ENCODE results near the gene FBXW8.

The FBXW8 gene

GRCh38 chr12:117005417-117006046 is 94.8 kb downstream of the FBXW8 start:
- H3K27ac ChIP-seq (ENCODE audit: low read length), result no peak overlapping the region
- no peak overlapping the region for H3K4me3 ChIP-seq (ENCODE audit: low read depth in 1 of 2, low read length in 2 of 2)
- no peaks in the 10 kb centered on the region for H3K27me3 ChIP-seq (ENCODE audit: low read depth, low read length)
- H3K4me1 ChIP-seq (ENCODE audit: control insufficient read depth in 1 of 2, insufficient read depth in 2 of 2, low read length in 2 of 2), result no peaks in the 10 kb centered on the region
- peaks cover 16 to 30% of the 10 kb centered on the region in 2 donors for H3K36me3 ChIP-seq (ENCODE audit: control insufficient read depth in 1 of 2, insufficient read depth in 2 of 2, low read length in 2 of 2)
- no peaks in the 10 kb centered on the region for H3K9me3 ChIP-seq (ENCODE audit: control insufficient read depth in 1 of 2, low read length in 2 of 2)

GRCh38 chr12:117006333-117006732 is 95.6 kb downstream of the FBXW8 start:
- Histone ChIP-seq H3K4me1 (ENCODE audit: control insufficient read depth in 1 of 2, insufficient read depth in 2 of 2, low read length in 2 of 2) (no peaks in the 10 kb centered on the region), H3K27ac (ENCODE audit: low read length) (no peak overlapping the region), H3K4me3 (ENCODE audit: low read depth in 1 of 2, low read length in 2 of 2) (no peak overlapping the region), H3K27me3 (ENCODE audit: low read depth, low read length) (no peaks in the 10 kb centered on the region), H3K9me3 (ENCODE audit: control insufficient read depth in 1 of 2, low read length in 2 of 2) (no peaks in the 10 kb centered on the region), H3K36me3 (ENCODE audit: control insufficient read depth in 1 of 2, insufficient read depth in 2 of 2, low read length in 2 of 2) (peaks cover 16 to 37% of the 10 kb centered on the region in 2 donors)

GRCh38 chr12:117007577-117007976 is 96.8 kb downstream of the FBXW8 start:
- H3K27ac ChIP-seq (ENCODE audit: low read length), result no peak overlapping the region
- no peaks in the 10 kb centered on the region for H3K9me3 ChIP-seq (ENCODE audit: control insufficient read depth in 1 of 2, low read length in 2 of 2)
- H3K36me3 ChIP-seq (ENCODE audit: control insufficient read depth in 1 of 2, insufficient read depth in 2 of 2, low read length in 2 of 2), result peaks cover 16 to 50% of the 10 kb centered on the region in 2 donors
- H3K27me3 ChIP-seq (ENCODE audit: low read depth, low read length), result no peaks in the 10 kb centered on the region
- no peaks in the 10 kb centered on the region for H3K4me1 ChIP-seq (ENCODE audit: control insufficient read depth in 1 of 2, insufficient read depth in 2 of 2, low read length in 2 of 2)
- no peak overlapping the region for H3K4me3 ChIP-seq (ENCODE audit: low read depth in 1 of 2, low read length in 2 of 2)

- Histone ChIP-seq H3K4me1 (ENCODE audit: control insufficient read depth in 1 of 2, insufficient read depth in 2 of 2, low read length in 2 of 2) (no peaks in the 10 kb centered on the region), H3K36me3 (ENCODE audit: control insufficient read depth in 1 of 2, insufficient read depth in 2 of 2, low read length in 2 of 2) (peaks cover 12 to 63% of the 10 kb centered on the region in 2 donors), H3K27me3 (ENCODE audit: low read depth, low read length) (no peaks in the 10 kb centered on the region), H3K4me3 (ENCODE audit: low read depth in 1 of 2, low read length in 2 of 2) (no peak overlapping the region), H3K9me3 (ENCODE audit: control insufficient read depth in 1 of 2, low read length in 2 of 2) (peaks cover 4 to 5% of the 10 kb centered on the region in 2 donors), H3K27ac (ENCODE audit: low read length) (no peak overlapping the region)
Measured at GRCh38 chr12:117009759-117010158, 99.0 kb downstream of the FBXW8 start.

GRCh38 chr12:117010693-117011451 is 100.1 kb downstream of the FBXW8 start:
- no peak overlapping the region for H3K27ac ChIP-seq (ENCODE audit: low read length)
- no peak overlapping the region for H3K4me3 ChIP-seq (ENCODE audit: low read depth in 1 of 2, low read length in 2 of 2)
- peaks cover 4 to 5% of the 10 kb centered on the region in 2 donors for H3K9me3 ChIP-seq (ENCODE audit: control insufficient read depth in 1 of 2, low read length in 2 of 2)
- H3K27me3 ChIP-seq (ENCODE audit: low read depth, low read length), result no peaks in the 10 kb centered on the region
- no peaks in the 10 kb centered on the region for H3K4me1 ChIP-seq (ENCODE audit: control insufficient read depth in 1 of 2, insufficient read depth in 2 of 2, low read length in 2 of 2)
- peaks cover 10 to 63% of the 10 kb centered on the region in 2 donors for H3K36me3 ChIP-seq (ENCODE audit: control insufficient read depth in 1 of 2, insufficient read depth in 2 of 2, low read length in 2 of 2)

- H3K9me3 ChIP-seq (ENCODE audit: control insufficient read depth in 1 of 2, low read length in 2 of 2), result peaks cover 4 to 5% of the 10 kb centered on the region in 2 donors
- H3K27me3 ChIP-seq (ENCODE audit: low read depth, low read length), result no peaks in the 10 kb centered on the region
- H3K27ac ChIP-seq (ENCODE audit: low read length), result no peak overlapping the region
- no peaks in the 10 kb centered on the region for H3K4me1 ChIP-seq (ENCODE audit: control insufficient read depth in 1 of 2, insufficient read depth in 2 of 2, low read length in 2 of 2)
- peaks cover 12 to 65% of the 10 kb centered on the region in 2 donors for H3K36me3 ChIP-seq (ENCODE audit: control insufficient read depth in 1 of 2, insufficient read depth in 2 of 2, low read length in 2 of 2)
- H3K4me3 ChIP-seq (ENCODE audit: low read depth in 1 of 2, low read length in 2 of 2), result no peak overlapping the region
Measured at GRCh38 chr12:117011988-117012805, 101.4 kb downstream of the FBXW8 start.

- no peak overlapping the region for H3K4me3 ChIP-seq (ENCODE audit: low read depth in 1 of 2, low read length in 2 of 2)
- no peak overlapping the region for H3K27ac ChIP-seq (ENCODE audit: low read length)
- H3K4me1 ChIP-seq (ENCODE audit: control insufficient read depth in 1 of 2, insufficient read depth in 2 of 2, low read length in 2 of 2), result no peaks in the 10 kb centered on the region
- peaks cover 12 to 65% of the 10 kb centered on the region in 2 donors for H3K36me3 ChIP-seq (ENCODE audit: control insufficient read depth in 1 of 2, insufficient read depth in 2 of 2, low read length in 2 of 2)
- no peaks in the 10 kb centered on the region for H3K27me3 ChIP-seq (ENCODE audit: low read depth, low read length)
- peaks cover 4 to 5% of the 10 kb centered on the region in 2 donors for H3K9me3 ChIP-seq (ENCODE audit: control insufficient read depth in 1 of 2, low read length in 2 of 2)
Measured at GRCh38 chr12:117013726-117014125, 103.0 kb downstream of the FBXW8 start.

GRCh38 chr12:117014342-117014887 is 103.7 kb downstream of the FBXW8 start:
- Histone ChIP-seq H3K36me3 (ENCODE audit: control insufficient read depth in 1 of 2, insufficient read depth in 2 of 2, low read length in 2 of 2) (peaks cover 12 to 65% of the 10 kb centered on the region in 2 donors), H3K9me3 (ENCODE audit: control insufficient read depth in 1 of 2, low read length in 2 of 2) (peaks cover 4 to 5% of the 10 kb centered on the region in 2 donors), H3K4me1 (ENCODE audit: control insufficient read depth in 1 of 2, insufficient read depth in 2 of 2, low read length in 2 of 2) (no peaks in the 10 kb centered on the region), H3K4me3 (ENCODE audit: low read depth in 1 of 2, low read length in 2 of 2) (no peak overlapping the region), H3K27ac (ENCODE audit: low read length) (no peak overlapping the region), H3K27me3 (ENCODE audit: low read depth, low read length) (no peaks in the 10 kb centered on the region)

- H3K9me3 ChIP-seq (ENCODE audit: control insufficient read depth in 1 of 2, low read length in 2 of 2), result peaks cover 4 to 5% of the 10 kb centered on the region in 2 donors
- H3K36me3 ChIP-seq (ENCODE audit: control insufficient read depth in 1 of 2, insufficient read depth in 2 of 2, low read length in 2 of 2), result peaks cover 12 to 59% of the 10 kb centered on the region in 2 donors
- no peaks in the 10 kb centered on the region for H3K27me3 ChIP-seq (ENCODE audit: low read depth, low read length)
- no peak overlapping the region for H3K27ac ChIP-seq (ENCODE audit: low read length)
- no peaks in the 10 kb centered on the region for H3K4me1 ChIP-seq (ENCODE audit: control insufficient read depth in 1 of 2, insufficient read depth in 2 of 2, low read length in 2 of 2)
- H3K4me3 ChIP-seq (ENCODE audit: low read depth in 1 of 2, low read length in 2 of 2), result no peak overlapping the region
Measured at GRCh38 chr12:117015811-117016210, 105.1 kb downstream of the FBXW8 start.

- Histone ChIP-seq H3K27me3 (ENCODE audit: low read depth, low read length) (no peaks in the 10 kb centered on the region), H3K9me3 (ENCODE audit: control insufficient read depth in 1 of 2, low read length in 2 of 2) (peaks cover 4 to 5% of the 10 kb centered on the region in 2 donors), H3K36me3 (ENCODE audit: control insufficient read depth in 1 of 2, insufficient read depth in 2 of 2, low read length in 2 of 2) (peaks cover 15 to 40% of the 10 kb centered on the region in 2 donors), H3K27ac (ENCODE audit: low read length) (no peak overlapping the region), H3K4me1 (ENCODE audit: control insufficient read depth in 1 of 2, insufficient read depth in 2 of 2, low read length in 2 of 2) (no peaks in the 10 kb centered on the region), H3K4me3 (ENCODE audit: low read depth in 1 of 2, low read length in 2 of 2) (no peak overlapping the region)
Measured at GRCh38 chr12:117017807-117018206, 107.1 kb downstream of the FBXW8 start.

- Histone ChIP-seq H3K9me3 (ENCODE audit: control insufficient read depth in 1 of 2, low read length in 2 of 2) (peaks cover 4 to 5% of the 10 kb centered on the region in 2 donors), H3K27ac (ENCODE audit: low read length) (no peak overlapping the region), H3K27me3 (ENCODE audit: low read depth, low read length) (no peaks in the 10 kb centered on the region)
Measured at GRCh38 chr12:117018276-117018675, 107.5 kb downstream of the FBXW8 start.

More at GRCh38 chr12:117018276-117018675, 107.5 kb downstream of the FBXW8 start:
- no peaks in the 10 kb centered on the region for H3K4me1 ChIP-seq (ENCODE audit: control insufficient read depth in 1 of 2, insufficient read depth in 2 of 2, low read length in 2 of 2)
- no peak overlapping the region for H3K4me3 ChIP-seq (ENCODE audit: low read depth in 1 of 2, low read length in 2 of 2)
- peaks cover 17 to 35% of the 10 kb centered on the region in 2 donors for H3K36me3 ChIP-seq (ENCODE audit: control insufficient read depth in 1 of 2, insufficient read depth in 2 of 2, low read length in 2 of 2)
